ENCODE measurements around the gene GALNT12. TPM values are rescaled to one million over a fixed set of nuclear protein-coding genes. Genes with fewer than 3 reads are reported as not detected.

Gene GALNT12
- total RNA-seq, 1 experiment from 2014 or later: 14.8 TPM

DNA sequence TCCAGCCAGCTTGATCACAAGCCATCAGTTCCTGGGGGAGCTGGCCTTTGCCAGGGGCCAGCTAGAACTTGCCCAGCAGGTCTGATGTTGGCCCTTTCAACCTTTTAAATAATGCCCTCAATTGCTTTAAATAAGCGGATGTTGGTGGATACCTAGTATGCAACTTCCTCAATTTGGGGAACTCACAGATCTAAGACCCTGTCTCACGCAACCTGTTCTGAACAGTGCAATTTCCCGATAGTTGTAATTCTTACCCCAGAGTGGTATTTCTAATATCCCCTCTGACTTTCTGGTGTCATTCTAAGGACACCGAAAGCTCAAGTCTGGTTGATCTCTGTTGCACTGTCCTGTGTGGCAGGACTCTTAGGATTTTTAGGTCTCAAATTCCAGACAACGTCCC, 23.1 kb downstream of the GALNT12 start:
- Histone ChIP-seq H3K9me3 (ENCODE audit: low read length) (no peaks in the 10 kb centered on the region), H3F3A (ENCODE audit: low read length, unreplicated experiment) (no peaks in the 10 kb centered on the region), H2AFZ (ENCODE audit: low read length) (no peak overlapping the region), H3K79me2 (ENCODE audit: low read length) (no peaks in the 10 kb centered on the region), H3K4me1 (ENCODE audit: insufficient read depth, low read length) (no peaks in the 10 kb centered on the region), H3K9me2 (replicated peaks; ENCODE audit: low read length) (no peaks in the 10 kb centered on the region), H3K4me3 (ENCODE audit: low read length) (no peak overlapping the region), H3K9ac (ENCODE audit: low read length) (no peak overlapping the region), H3K27me3 (ENCODE audit: low read length) (no peaks in the 10 kb centered on the region), H3K36me3 (ENCODE audit: low read depth, low read length) (no peaks in the 10 kb centered on the region), H3K4me2 (ENCODE audit: low read length) (no peak overlapping the region), H3K27ac (ENCODE audit: low read length) (no peak overlapping the region), H4K20me1 (ENCODE audit: low read length) (no peaks in the 10 kb centered on the region)
- intact Hi-C loops (cut with micrococcal nuclease): no loop called here
- ATAC-seq (no peak), DNase-seq (no peak)
- ChIA-PET POLR2A (ENCODE audit: unreplicated experiment) (no interaction called here), CTCF (no interaction called here)
- no TSS peak for BruUV-seq (replicated peaks)
- TF ChIP-seq EZH2 (IDR thresholded peaks at IDR 0.05; ENCODE audit: low read length, unreplicated experiment) (no peak), EZH2phosphoT487 (IDR thresholded peaks at IDR 0.05; ENCODE audit: borderline replicate concordance, low read length) (no peak)
- TF ChIP-seq, protein P1, sequence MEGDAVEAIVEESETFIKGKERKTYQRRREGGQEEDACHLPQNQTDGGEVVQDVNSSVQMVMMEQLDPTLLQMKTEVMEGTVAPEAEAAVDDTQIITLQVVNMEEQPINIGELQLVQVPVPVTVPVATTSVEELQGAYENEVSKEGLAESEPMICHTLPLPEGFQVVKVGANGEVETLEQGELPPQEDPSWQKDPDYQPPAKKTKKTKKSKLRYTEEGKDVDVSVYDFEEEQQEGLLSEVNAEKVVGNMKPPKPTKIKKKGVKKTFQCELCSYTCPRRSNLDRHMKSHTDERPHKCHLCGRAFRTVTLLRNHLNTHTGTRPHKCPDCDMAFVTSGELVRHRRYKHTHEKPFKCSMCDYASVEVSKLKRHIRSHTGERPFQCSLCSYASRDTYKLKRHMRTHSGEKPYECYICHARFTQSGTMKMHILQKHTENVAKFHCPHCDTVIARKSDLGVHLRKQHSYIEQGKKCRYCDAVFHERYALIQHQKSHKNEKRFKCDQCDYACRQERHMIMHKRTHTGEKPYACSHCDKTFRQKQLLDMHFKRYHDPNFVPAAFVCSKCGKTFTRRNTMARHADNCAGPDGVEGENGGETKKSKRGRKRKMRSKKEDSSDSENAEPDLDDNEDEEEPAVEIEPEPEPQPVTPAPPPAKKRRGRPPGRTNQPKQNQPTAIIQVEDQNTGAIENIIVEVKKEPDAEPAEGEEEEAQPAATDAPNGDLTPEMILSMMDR (conservative IDR thresholded peaks at IDR 0.05; ENCODE audit: low read depth, low read length): no peak

DNA sequence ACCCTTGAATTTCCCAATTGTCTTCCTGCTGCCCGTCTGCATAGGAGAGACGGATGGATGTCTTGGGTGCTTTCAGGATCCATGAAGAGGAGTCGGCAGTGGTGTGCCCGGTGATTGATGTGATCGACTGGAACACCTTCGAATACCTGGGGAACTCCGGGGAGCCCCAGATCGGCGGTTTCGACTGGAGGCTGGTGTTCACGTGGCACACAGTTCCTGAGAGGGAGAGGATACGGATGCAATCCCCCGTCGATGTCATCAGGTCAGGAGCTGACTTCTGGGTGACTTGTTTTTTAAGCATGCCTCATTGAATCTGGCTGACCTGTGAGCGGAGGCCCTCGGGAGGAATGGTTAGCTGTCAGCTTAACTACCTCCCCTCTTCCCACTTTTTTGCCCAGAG, 24.2 kb downstream of the GALNT12 start:
- Histone ChIP-seq H2AFZ (ENCODE audit: low read length) (no peak overlapping the region), H3K4me2 (ENCODE audit: low read length) (no peak overlapping the region), H3F3A (ENCODE audit: low read length, unreplicated experiment) (no peaks in the 10 kb centered on the region), H3K9me2 (replicated peaks; ENCODE audit: low read length) (no peaks in the 10 kb centered on the region), H3K27me3 (ENCODE audit: low read length) (no peaks in the 10 kb centered on the region), H3K4me3 (ENCODE audit: low read length) (no peak overlapping the region), H4K20me1 (ENCODE audit: low read length) (no peaks in the 10 kb centered on the region), H3K27ac (ENCODE audit: low read length) (no peak overlapping the region), H3K4me1 (ENCODE audit: insufficient read depth, low read length) (no peaks in the 10 kb centered on the region), H3K36me3 (ENCODE audit: low read depth, low read length) (no peaks in the 10 kb centered on the region), H3K9me3 (ENCODE audit: low read length) (no peaks in the 10 kb centered on the region), H3K79me2 (ENCODE audit: low read length) (no peaks in the 10 kb centered on the region), H3K9ac (ENCODE audit: low read length) (no peak overlapping the region)
- DNase-seq (no peak), ATAC-seq (no peak)
- no peak for TF ChIP-seq EZH2 (IDR thresholded peaks at IDR 0.05; ENCODE audit: low read length, unreplicated experiment)
- no peak for TF ChIP-seq EZH2phosphoT487 (IDR thresholded peaks at IDR 0.05; ENCODE audit: borderline replicate concordance, low read length)
- TF ChIP-seq, protein P1 (conservative IDR thresholded peaks at IDR 0.05; ENCODE audit: low read depth, low read length): no peak
- ChIA-PET POLR2A (ENCODE audit: unreplicated experiment) (no interaction called here), CTCF (no interaction called here)
- no TSS peak for BruUV-seq (replicated peaks)
- intact Hi-C loops (cut with micrococcal nuclease): no loop called here

DNA sequence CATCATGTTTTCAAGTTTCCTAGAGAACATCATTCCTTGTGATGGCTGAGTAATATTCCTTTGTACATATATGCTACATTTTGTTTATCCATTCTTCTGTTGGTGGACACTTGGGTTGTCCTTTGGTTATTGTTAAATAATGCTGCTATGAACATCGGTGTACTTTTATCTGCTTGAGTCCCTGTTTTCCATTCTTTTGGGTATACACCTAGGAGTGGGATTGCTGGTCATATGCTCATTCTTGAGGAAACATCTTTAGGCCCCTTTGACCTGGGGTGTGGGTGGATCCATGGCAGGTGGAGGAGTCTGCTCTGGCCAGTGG, 25.3 kb downstream of the GALNT12 start:
- H3K36me3 ChIP-seq (ENCODE audit: low read depth, low read length): no peaks in the 10 kb centered on the region
- H3K79me2 ChIP-seq (ENCODE audit: low read length): no peaks in the 10 kb centered on the region
- no peaks in the 10 kb centered on the region for H4K20me1 ChIP-seq (ENCODE audit: low read length)
- no peak for DNase-seq
- intact Hi-C loops (cut with micrococcal nuclease): no loop called here
- no peak overlapping the region for H2AFZ ChIP-seq (ENCODE audit: low read length)
- no peaks in the 10 kb centered on the region for H3K27me3 ChIP-seq (ENCODE audit: low read length)
- H3K9ac ChIP-seq (ENCODE audit: low read length): no peak overlapping the region
- POLR2A ChIA-PET (ENCODE audit: unreplicated experiment): no interaction called here
- no peak for ATAC-seq
- no peaks in the 10 kb centered on the region for H3K4me1 ChIP-seq (ENCODE audit: insufficient read depth, low read length)
- no peak for TF ChIP-seq EZH2phosphoT487 (IDR thresholded peaks at IDR 0.05; ENCODE audit: borderline replicate concordance, low read length)
- TF ChIP-seq, protein P1 (conservative IDR thresholded peaks at IDR 0.05; ENCODE audit: low read depth, low read length): no peak
- TF ChIP-seq EZH2 (IDR thresholded peaks at IDR 0.05; ENCODE audit: low read length, unreplicated experiment): no peak
- no peak overlapping the region for H3K4me2 ChIP-seq (ENCODE audit: low read length)
- no peak overlapping the region for H3K4me3 ChIP-seq (ENCODE audit: low read length)
- CTCF ChIA-PET: no interaction called here
- H3F3A ChIP-seq (ENCODE audit: low read length, unreplicated experiment): no peaks in the 10 kb centered on the region
- H3K9me2 ChIP-seq (replicated peaks; ENCODE audit: low read length): no peaks in the 10 kb centered on the region
- BruUV-seq (replicated peaks): no TSS peak
- H3K27ac ChIP-seq (ENCODE audit: low read length): no peak overlapping the region
- no peaks in the 10 kb centered on the region for H3K9me3 ChIP-seq (ENCODE audit: low read length)
